RWPE2 (cell line): ENCODE results near the gene PEX14.

ENCODE experiments used
- ATAC-seq: fragments of 200-7000 bp; cut with Tn5 transposase; 3 replicates; pipeline ENCODE4 v1.9.1; 2021; ENCODE audit warnings: low read depth
- DNase-seq: peaks from one replicate; pipeline ENCODE4 v3.0.0-alpha.2; 2020; ENCODE audit warnings: low spot score
- H3K27ac ChIP-seq: fragments of 450-650 bp; 2 replicates; pipeline ENCODE4 v1.5.1; 2017; ENCODE audit warnings: mild to moderate bottlenecking; ENCODE audit not compliant: poor library complexity, severe bottlenecking
- H3K27me3 ChIP-seq: fragments of 250-450 bp; sonication (Bioruptor Pico); 2 replicates; pipeline ENCODE4 v1.5.1; 2021; ENCODE audit warnings: mild to moderate bottlenecking, moderate library complexity; ENCODE audit not compliant: insufficient read depth, poor library complexity, severe bottlenecking
- H3K36me3 ChIP-seq: fragments of 250-450 bp; sonication (Bioruptor Pico); 2 replicates; pipeline ENCODE4 v1.5.1; 2020; ENCODE audit warnings: low read depth, mild to moderate bottlenecking, moderate library complexity
- H3K4me1 ChIP-seq: fragments of 250-450 bp; sonication (Bioruptor Pico); 2 replicates; pipeline ENCODE4 v1.5.1; 2021; ENCODE audit warnings: mild to moderate bottlenecking, moderate library complexity; ENCODE audit not compliant: insufficient read depth, poor library complexity, severe bottlenecking
- H3K4me3 ChIP-seq: fragments of 250-450 bp; sonication (Bioruptor Pico); 2 replicates; pipeline ENCODE4 v1.5.1; 2021; ENCODE audit warnings: mild to moderate bottlenecking, moderate library complexity; ENCODE audit not compliant: severe bottlenecking
- H3K9me3 ChIP-seq: fragments of 250-450 bp; sonication (Bioruptor Pico); 2 replicates; pipeline ENCODE4 v1.5.1; 2021; ENCODE audit warnings: mild to moderate bottlenecking, moderate library complexity; ENCODE audit not compliant: severe bottlenecking
- TF ChIP-seq, protein P1 (sequence below): fragments of 450-650 bp; IDR thresholded peaks from one replicate; pipeline ENCODE4 v1.5.1; 2017; ENCODE audit warnings: mild to moderate bottlenecking, moderate library complexity; ENCODE audit not compliant: poor library complexity, severe bottlenecking

Gene PEX14

GRCh38 chr1:10434590-10434989 is 40.2 kb upstream of the PEX14 start:
- H3K4me3 ChIP-seq, result no peak overlapping the region
- H3K9me3 ChIP-seq, result no peaks in the 10 kb centered on the region
- DNase-seq, result no peak
- peaks cover 4% of the 10 kb centered on the region; the same call in 1 of the 2 replicates for H3K36me3 ChIP-seq
- no peak overlapping the region for H3K27ac ChIP-seq
- H3K27me3 ChIP-seq, result no peaks in the 10 kb centered on the region
- TF ChIP-seq, protein P1, sequence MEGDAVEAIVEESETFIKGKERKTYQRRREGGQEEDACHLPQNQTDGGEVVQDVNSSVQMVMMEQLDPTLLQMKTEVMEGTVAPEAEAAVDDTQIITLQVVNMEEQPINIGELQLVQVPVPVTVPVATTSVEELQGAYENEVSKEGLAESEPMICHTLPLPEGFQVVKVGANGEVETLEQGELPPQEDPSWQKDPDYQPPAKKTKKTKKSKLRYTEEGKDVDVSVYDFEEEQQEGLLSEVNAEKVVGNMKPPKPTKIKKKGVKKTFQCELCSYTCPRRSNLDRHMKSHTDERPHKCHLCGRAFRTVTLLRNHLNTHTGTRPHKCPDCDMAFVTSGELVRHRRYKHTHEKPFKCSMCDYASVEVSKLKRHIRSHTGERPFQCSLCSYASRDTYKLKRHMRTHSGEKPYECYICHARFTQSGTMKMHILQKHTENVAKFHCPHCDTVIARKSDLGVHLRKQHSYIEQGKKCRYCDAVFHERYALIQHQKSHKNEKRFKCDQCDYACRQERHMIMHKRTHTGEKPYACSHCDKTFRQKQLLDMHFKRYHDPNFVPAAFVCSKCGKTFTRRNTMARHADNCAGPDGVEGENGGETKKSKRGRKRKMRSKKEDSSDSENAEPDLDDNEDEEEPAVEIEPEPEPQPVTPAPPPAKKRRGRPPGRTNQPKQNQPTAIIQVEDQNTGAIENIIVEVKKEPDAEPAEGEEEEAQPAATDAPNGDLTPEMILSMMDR, result no peak
- H3K4me1 ChIP-seq, result peaks cover 4% of the 10 kb centered on the region
- ATAC-seq, result no peak

DNA sequence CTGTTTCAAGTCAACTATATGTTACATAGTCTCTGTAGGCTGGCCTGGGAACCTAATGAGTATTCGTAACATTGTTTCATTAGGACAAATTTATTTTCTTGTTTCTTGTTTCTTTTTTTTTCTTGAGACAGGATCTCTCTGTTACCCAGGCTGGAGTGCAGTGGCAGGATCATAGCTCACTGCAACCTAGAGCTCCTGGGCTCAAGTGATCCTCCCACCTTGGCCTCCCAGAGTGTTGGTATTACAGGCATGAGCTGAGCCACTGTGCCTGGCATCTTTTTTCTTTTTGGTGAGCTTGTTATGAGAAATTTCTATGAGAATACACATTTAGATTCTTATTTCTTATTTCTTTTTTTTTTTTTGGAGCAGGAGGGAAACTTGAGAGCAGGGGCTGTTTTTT is 37.7 kb upstream of the PEX14 start:
- TF ChIP-seq, protein P1, result no peak
- no peak for ATAC-seq

DNA sequence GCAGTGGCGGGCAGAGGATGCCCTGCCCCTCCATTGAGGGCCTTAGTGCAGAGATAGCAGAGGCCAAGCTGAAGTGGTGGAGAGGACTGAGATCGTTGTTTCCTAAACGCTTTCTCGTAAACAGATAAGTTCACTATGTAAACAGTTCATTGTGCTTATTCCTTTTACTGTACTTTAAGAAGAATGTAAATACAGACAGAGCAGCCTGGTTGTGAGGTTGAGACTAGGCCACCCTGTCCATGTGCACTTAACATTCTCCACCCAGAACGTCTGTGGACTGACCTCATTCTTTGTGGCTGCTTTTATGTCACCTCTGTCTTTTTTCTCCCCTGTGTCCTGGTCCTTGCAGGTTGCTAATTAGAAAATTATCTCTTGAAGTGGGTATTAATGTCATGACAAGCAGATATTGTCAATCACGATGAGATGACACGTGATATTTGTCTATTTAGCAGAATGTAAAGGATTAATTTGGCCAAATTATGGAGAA is 36.0 kb upstream of the PEX14 start:
- Histone ChIP-seq H3K27me3 (no peaks in the 10 kb centered on the region), H3K4me1 (no peaks in the 10 kb centered on the region), H3K4me3 (no peak overlapping the region), H3K27ac (no peak overlapping the region), H3K36me3 (peaks cover 10% of the 10 kb centered on the region), H3K9me3 (no peaks in the 10 kb centered on the region)
- no peak for DNase-seq
- ATAC-seq, result no peak
- TF ChIP-seq, protein P1, result no peak

More for the DNA sequence above, 37.7 kb upstream of the PEX14 start:
- Histone ChIP-seq H3K27ac (no peak overlapping the region), H3K4me1 (no peaks in the 10 kb centered on the region), H3K9me3 (no peaks in the 10 kb centered on the region), H3K4me3 (no peak overlapping the region), H3K36me3 (peaks cover 10% of the 10 kb centered on the region), H3K27me3 (no peaks in the 10 kb centered on the region)
- no peak for DNase-seq

GRCh38 chr1:10440305-10440704 is 34.4 kb upstream of the PEX14 start:
- Histone ChIP-seq H3K27ac (no peak overlapping the region), H3K9me3 (no peaks in the 10 kb centered on the region), H3K36me3 (peaks cover 14% of the 10 kb centered on the region), H3K27me3 (no peaks in the 10 kb centered on the region), H3K4me1 (no peaks in the 10 kb centered on the region), H3K4me3 (no peak overlapping the region)
- ATAC-seq (no peak), DNase-seq (no peak)
- TF ChIP-seq, protein P1, result no peak

- Histone ChIP-seq H3K4me3 (no peak overlapping the region), H3K9me3 (no peaks in the 10 kb centered on the region), H3K36me3 (peaks cover 14% of the 10 kb centered on the region), H3K27me3 (no peaks in the 10 kb centered on the region), H3K4me1 (no peaks in the 10 kb centered on the region), H3K27ac (no peak overlapping the region)
- TF ChIP-seq, protein P1, result no peak
- ATAC-seq (no peak), DNase-seq (no peak)
Observed at GRCh38 chr1:10440794-10441193, 34.0 kb upstream of the PEX14 start.
